Upper lobe of left lung (tissue), 4 donors: ENCODE results near the gene PTPRQ.

Experiments
- CTCF ChIP-seq, 6 experiments: fragments of 450-650 bp in 4 of 6; fragments of 200-600 bp in 2 of 6; sonication (generic) in 2 of 6; IDR thresholded peaks; one replicate each; pipeline ENCODE4 v1.5.1; 2016 to 2019; ENCODE audit warnings: antibody characterized with exemption in 6 of 6
- POLR2AphosphoS5 ChIP-seq, 2 donors: sonication (generic); formaldehyde crosslinking; IDR thresholded peaks; one replicate each; pipeline ENCODE4 v1.5.1; 2017; ENCODE audit warnings: antibody characterized with exemption in 2 of 2

- TF ChIP-seq POLR2AphosphoS5 (IDR thresholded peaks at IDR 0.05) (no peak), CTCF (IDR thresholded peaks at IDR 0.05) (no peak)
Observed at GRCh38 chr12:80620281-80620680, 176.2 kb downstream of the PTPRQ start.
